ENCODE measurements around the gene ANO2. TPM values are rescaled to one million over a fixed set of nuclear protein-coding genes. Genes with fewer than 3 reads are reported as not detected.
A peak's percentile ranks its signal among the peaks of the same experiment; 100 is the strongest.

Gene ANO2
- total RNA-seq, 2 donors from 2014 or later, result 2.8 to 9.3 TPM

- peak; percentile 21 for DNase-seq (ENCODE audit: low spot score)
- Histone ChIP-seq H3K36me3 (no peaks in the 10 kb centered on the region), H3K27me3 (no peaks in the 10 kb centered on the region), H3K27ac (no peak overlapping the region), H3K4me3 (no peak overlapping the region), H3K4me1 (no peaks in the 10 kb centered on the region), H3K9me3 (peaks cover 0 to 8% of the 10 kb centered on the region in 2 donors)
- TF ChIP-seq CTCF (IDR thresholded peaks at IDR 0.05), result no peak
These were observed 37.3 kb downstream of the ANO2 start for GRCh38 chr12:5907807-5908206.

DNA sequence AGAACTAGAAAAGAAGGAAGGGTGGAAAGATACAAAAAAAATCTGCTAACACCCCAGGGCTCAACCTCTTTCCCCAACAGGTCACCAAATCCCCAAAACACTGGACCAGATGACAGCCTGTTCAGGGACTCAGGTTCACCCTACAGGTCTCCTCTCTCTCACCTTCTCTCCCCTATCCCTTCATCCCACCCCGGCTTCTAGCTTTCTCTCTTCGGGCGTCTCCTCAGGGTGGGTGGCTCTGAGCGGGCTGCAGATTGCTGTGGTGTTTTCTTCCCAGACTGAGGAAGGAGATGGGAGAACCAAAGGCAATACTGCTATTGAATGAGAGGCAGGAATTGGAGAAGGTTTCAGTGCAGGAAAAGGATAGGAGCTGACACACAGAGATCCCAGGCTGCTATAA is 39.3 kb downstream of the ANO2 start:
- H3K4me3 ChIP-seq, result no peak overlapping the region
- H3K27ac ChIP-seq, result no peak overlapping the region
- H3K36me3 ChIP-seq, result no peaks in the 10 kb centered on the region
- H3K9me3 ChIP-seq, result peaks cover 0 to 8% of the 10 kb centered on the region in 2 donors
- no peak for TF ChIP-seq CTCF (IDR thresholded peaks at IDR 0.05)
- no peaks in the 10 kb centered on the region for H3K27me3 ChIP-seq
- no peaks in the 10 kb centered on the region for H3K4me1 ChIP-seq
- DNase-seq (ENCODE audit: low spot score), result peak; percentile 26

DNA sequence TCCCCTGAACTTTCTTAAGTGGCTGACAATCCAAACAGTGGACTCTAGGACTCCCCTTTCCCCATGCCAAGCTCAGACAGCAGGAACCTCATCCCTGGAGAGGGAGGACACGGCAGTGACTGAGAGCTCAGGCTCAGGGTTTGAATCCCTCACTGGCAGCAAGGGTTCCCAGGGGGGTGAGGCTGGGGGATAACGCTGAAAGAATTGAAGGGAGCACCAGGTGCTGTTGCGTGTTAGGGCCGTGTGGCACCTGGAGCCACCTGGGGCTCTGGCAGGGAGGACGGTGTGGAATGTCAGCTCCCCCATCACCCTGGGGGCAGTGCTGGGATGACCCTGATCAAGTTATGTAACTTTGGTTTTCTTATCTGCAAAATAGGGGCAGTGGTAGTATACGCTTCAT is 40.1 kb downstream of the ANO2 start:
- peak; percentile 18 for DNase-seq (ENCODE audit: low spot score)
- no peak for TF ChIP-seq CTCF (IDR thresholded peaks at IDR 0.05)
- Histone ChIP-seq H3K36me3 (no peaks in the 10 kb centered on the region), H3K4me3 (no peak overlapping the region), H3K4me1 (no peaks in the 10 kb centered on the region), H3K27ac (no peak overlapping the region), H3K9me3 (peaks cover 0 to 8% of the 10 kb centered on the region in 2 donors), H3K27me3 (no peaks in the 10 kb centered on the region)

DNA sequence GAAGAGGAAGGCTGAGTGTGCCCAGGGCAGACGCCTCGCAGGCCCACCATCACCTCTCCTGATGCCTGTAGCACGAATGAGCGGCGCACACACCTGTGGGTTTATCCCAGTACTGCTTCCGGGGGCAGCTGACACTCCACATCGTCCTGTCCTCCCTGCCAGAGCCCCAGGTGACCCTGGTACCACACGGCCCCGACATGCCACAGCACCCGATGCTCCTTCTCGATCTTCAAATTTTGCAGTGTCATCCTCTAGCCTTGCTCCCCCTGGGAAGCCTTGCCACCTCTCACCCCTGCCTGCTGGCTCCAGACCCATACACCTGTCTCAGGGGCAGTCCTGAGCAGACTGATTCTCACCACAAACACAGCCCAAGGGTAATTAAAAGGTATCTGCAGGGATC is 40.6 kb downstream of the ANO2 start:
- Histone ChIP-seq H3K36me3 (no peaks in the 10 kb centered on the region), H3K27ac (no peak overlapping the region), H3K9me3 (peaks cover 0 to 8% of the 10 kb centered on the region in 2 donors), H3K4me3 (no peak overlapping the region), H3K4me1 (no peaks in the 10 kb centered on the region), H3K27me3 (no peaks in the 10 kb centered on the region)
- no peak for DNase-seq (ENCODE audit: low spot score)
- no peak for TF ChIP-seq CTCF (IDR thresholded peaks at IDR 0.05)

GRCh38 chr12:5902736-5903135 is 42.3 kb downstream of the ANO2 start:
- Histone ChIP-seq H3K36me3 (no peaks in the 10 kb centered on the region), H3K27me3 (no peaks in the 10 kb centered on the region), H3K4me3 (no peak overlapping the region), H3K4me1 (no peaks in the 10 kb centered on the region), H3K9me3 (peaks cover 0 to 8% of the 10 kb centered on the region in 2 donors), H3K27ac (no peak overlapping the region)
- DNase-seq (ENCODE audit: low spot score), result peak; percentile 9
- no peak for TF ChIP-seq CTCF (IDR thresholded peaks at IDR 0.05)

DNA sequence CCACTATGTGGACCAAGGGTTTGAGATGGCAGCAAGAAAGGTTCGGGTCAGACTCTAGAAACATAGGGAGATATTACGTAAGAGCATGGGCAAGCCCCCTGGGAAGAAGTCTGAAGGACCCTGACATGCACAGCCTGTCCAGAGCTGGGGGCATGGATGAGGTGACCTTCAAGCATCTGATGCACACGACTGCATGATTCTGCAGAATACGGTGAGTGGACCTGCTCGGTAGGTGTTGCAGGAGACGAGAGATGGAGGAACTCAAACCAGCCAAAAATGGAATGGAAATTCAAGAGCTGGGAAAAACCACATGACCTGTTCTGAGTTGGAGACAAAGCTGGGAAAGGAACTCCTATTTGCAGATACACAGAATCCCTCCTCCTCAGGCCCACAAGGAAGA is 43.6 kb downstream of the ANO2 start:
- H3K9me3 ChIP-seq, result no peaks in the 10 kb centered on the region
- H3K4me3 ChIP-seq, result no peak overlapping the region
- no peaks in the 10 kb centered on the region for H3K36me3 ChIP-seq
- DNase-seq (ENCODE audit: low spot score), result peak; percentile 36
- H3K27me3 ChIP-seq, result no peaks in the 10 kb centered on the region
- H3K4me1 ChIP-seq, result no peaks in the 10 kb centered on the region
- TF ChIP-seq CTCF (IDR thresholded peaks at IDR 0.05), result no peak
- H3K27ac ChIP-seq, result no peak overlapping the region

All from right atrium auricular region (tissue), 2 donors.